ENCODE data around the gene AADACL4. TPM values are rescaled to one million over a fixed set of nuclear protein-coding genes. Genes with fewer than 3 reads are reported as not detected.

AADACL4 gene
- total and polyA plus RNA-seq, 9 of the 15 experiments (the other 6 are each of a cell fraction or from before 2014, with no cell fraction given): not detected

DNA sequence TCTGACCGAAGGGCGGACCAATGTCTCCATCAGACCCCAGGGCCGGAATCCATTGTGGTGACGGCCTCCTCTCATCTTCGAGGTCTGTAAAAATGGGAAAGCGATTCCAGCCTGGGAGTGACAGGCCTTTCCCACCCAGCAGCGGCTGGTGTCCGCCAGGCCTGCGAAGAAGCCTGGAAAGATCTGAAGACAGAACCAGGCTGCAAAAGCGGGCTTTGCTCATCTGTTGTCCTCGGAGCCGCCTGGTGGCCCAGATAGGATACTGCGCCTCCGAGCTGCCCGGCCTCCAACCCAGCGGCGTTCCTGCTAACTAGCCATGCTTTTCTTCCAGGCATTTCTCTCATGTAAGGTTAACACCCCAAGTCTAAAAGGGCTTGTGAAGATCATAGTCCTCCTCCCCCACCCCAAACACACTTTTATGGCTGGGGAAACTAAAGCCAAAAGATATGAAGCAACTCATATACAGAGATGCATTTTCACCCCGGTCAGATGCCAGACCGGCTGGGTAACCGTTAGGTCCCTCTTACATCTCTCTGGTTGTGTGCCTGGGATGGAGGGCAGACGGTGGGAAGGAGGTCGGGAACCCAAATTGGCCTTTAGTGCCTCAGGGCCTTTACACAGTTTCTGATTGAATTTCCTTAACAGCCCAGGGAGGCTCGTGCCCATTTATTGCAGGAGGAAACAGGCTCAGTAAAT lies 23.9 kb upstream of the AADACL4 start (continued):
- TF ChIP-seq HINFP (tag; conservative IDR thresholded peaks at IDR 0.05; ENCODE audit: low read depth): no peak
- no peak for TF ChIP-seq SNIP1 (IDR thresholded peaks at IDR 0.05; ENCODE audit: low read depth)
- TF ChIP-seq ZBTB1 (CRISPR knock-in tag; IDR thresholded peaks at IDR 0.05; ENCODE audit: borderline replicate concordance, low read depth): no peak
- TF ChIP-seq, protein P1, sequence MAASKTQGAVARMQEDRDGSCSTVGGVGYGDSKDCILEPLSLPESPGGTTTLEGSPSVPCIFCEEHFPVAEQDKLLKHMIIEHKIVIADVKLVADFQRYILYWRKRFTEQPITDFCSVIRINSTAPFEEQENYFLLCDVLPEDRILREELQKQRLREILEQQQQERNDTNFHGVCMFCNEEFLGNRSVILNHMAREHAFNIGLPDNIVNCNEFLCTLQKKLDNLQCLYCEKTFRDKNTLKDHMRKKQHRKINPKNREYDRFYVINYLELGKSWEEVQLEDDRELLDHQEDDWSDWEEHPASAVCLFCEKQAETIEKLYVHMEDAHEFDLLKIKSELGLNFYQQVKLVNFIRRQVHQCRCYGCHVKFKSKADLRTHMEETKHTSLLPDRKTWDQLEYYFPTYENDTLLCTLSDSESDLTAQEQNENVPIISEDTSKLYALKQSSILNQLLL (CRISPR knock-in tag; IDR thresholded peaks at IDR 0.05; ENCODE audit: borderline replicate concordance): no peak
- 0 out of 2 replicates have a peak, but pooled peaks have one; percentile 48 for TF ChIP-seq THRB (CRISPR knock-in tag; conservative IDR thresholded peaks at IDR 0.05)
- TF ChIP-seq SPI1 (IDR thresholded peaks at IDR 0.05; ENCODE audit: borderline replicate concordance, low read depth, low read length): no peak
- 0 out of 2 replicates have a peak, but pooled peaks have one; percentile 0 for TF ChIP-seq SMARCE1 (IDR thresholded peaks at IDR 0.05)
- TF ChIP-seq FOXA1 (IDR thresholded peaks at IDR 0.05; ENCODE audit: borderline replicate concordance): no peak
- TF ChIP-seq TGIF2 (CRISPR knock-in tag; IDR thresholded peaks at IDR 0.05): no peak
- TF ChIP-seq DNMT1 (IDR thresholded peaks at IDR 0.05): no peak
- no peak for TF ChIP-seq MBD2 (IDR thresholded peaks at IDR 0.05; ENCODE audit: borderline replicate concordance, low read depth)
- TF ChIP-seq NR1H2 (CRISPR knock-in tag; IDR thresholded peaks at IDR 0.05): no peak
- TF ChIP-seq FOXJ3 (CRISPR knock-in tag; IDR thresholded peaks at IDR 0.05): no peak
- TF ChIP-seq ZNF140 (CRISPR knock-in tag; IDR thresholded peaks at IDR 0.05): no peak
- TF ChIP-seq NCOA4 (IDR thresholded peaks at IDR 0.05; ENCODE audit: partially characterized antibody): no peak
- TF ChIP-seq CEBPB (tag; IDR thresholded peaks at IDR 0.05): no peak
- TF ChIP-seq SETDB1 (IDR thresholded peaks at IDR 0.05; ENCODE audit: low read length): no peak
- TF ChIP-seq RFX7 (CRISPR knock-in tag; IDR thresholded peaks at IDR 0.05): no peak
- no peak for TF ChIP-seq FOXJ2 (tag; IDR thresholded peaks at IDR 0.05)
- no peak for TF ChIP-seq SP1 (CRISPR knock-in tag; IDR thresholded peaks at IDR 0.05)
- TF ChIP-seq CHD4 (IDR thresholded peaks at IDR 0.05; ENCODE audit: insufficient read depth, insufficient replicate concordance, low read depth, low read length, poor library complexity, severe bottlenecking): no peak
- peak; percentile 30; the same call in 1 of the 2 replicates for TF ChIP-seq SREBF1 (IDR thresholded peaks at IDR 0.05; ENCODE audit: borderline replicate concordance, low read depth, low read length)
- TF ChIP-seq, protein P2, sequence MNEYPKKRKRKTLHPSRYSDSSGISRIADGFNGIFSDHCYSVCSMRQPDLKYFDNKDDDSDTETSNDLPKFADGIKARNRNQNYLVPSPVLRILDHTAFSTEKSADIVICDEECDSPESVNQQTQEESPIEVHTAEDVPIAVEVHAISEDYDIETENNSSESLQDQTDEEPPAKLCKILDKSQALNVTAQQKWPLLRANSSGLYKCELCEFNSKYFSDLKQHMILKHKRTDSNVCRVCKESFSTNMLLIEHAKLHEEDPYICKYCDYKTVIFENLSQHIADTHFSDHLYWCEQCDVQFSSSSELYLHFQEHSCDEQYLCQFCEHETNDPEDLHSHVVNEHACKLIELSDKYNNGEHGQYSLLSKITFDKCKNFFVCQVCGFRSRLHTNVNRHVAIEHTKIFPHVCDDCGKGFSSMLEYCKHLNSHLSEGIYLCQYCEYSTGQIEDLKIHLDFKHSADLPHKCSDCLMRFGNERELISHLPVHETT (CRISPR knock-in tag; conservative IDR thresholded peaks at IDR 0.05 in 1 of 2, IDR thresholded peaks at IDR 0.05 in 1 of 2): no peak
- no peak for TF ChIP-seq ARHGAP35 (IDR thresholded peaks at IDR 0.05; ENCODE audit: partially characterized antibody)

All from K562 (cell line).